Stimulated activated CD4-positive, alpha-beta T cell treated with anti-CD3 and anti-CD28 coated beads, Interleukin-4, amount 100 ng/mL, for 4 hours (primary cell): ENCODE data around the gene SULT1E1.
A peak's percentile ranks its signal among the peaks of the same experiment; 100 is the strongest.

Experiments used
- DNase-seq, 2 experiments: peaks; one replicate each; pipeline ENCODE4 v3.0.0-alpha.2; 2020

The SULT1E1 gene, protein sequence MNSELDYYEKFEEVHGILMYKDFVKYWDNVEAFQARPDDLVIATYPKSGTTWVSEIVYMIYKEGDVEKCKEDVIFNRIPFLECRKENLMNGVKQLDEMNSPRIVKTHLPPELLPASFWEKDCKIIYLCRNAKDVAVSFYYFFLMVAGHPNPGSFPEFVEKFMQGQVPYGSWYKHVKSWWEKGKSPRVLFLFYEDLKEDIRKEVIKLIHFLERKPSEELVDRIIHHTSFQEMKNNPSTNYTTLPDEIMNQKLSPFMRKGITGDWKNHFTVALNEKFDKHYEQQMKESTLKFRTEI

DNA sequence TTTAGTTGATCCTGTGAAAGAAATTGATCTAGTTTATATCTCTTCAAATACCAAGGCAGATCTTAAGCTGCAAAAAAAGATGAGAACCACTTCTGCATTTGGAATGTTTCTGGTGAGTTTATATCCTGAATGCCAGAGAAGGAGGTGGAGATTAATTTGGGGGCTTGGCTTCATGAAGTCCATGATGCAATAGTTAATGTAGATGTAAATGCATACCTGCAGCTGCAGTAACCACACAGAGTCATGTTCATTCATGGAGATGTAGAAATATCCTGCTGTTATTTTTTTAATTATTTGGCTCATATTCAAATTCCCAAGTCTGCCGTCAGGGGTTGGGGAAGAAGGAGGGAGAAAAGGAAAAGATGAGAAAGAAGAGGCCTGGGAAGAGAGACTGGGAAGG, at the start of gene SULT1E1:
SULT1E1 (minus strand) TSS at position 94 of the 400 bp plus-strand sequence. CDS start 2,501 bp downstream, outside the sequence.
- DNase-seq = no peak

DNA sequence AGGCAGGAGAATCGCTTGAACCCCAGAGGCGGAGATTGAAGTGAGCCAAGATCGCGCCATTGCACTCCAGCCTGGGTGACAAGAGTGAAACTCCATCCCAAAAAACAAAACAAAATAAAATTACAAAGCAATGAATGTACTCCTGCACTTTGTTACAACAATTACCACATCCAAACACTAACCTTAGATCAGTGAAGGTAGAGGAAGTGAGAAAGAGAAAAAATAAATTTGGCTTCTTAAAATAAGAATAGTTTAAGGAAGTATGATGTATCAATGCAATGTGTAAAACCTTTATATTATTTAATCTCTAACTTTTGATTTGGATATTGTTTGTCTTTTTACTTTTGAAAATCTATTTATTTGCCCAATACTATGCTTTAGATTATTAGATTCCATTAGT, 49.2 kb upstream of the SULT1E1 start:
- no peak for DNase-seq

DNA sequence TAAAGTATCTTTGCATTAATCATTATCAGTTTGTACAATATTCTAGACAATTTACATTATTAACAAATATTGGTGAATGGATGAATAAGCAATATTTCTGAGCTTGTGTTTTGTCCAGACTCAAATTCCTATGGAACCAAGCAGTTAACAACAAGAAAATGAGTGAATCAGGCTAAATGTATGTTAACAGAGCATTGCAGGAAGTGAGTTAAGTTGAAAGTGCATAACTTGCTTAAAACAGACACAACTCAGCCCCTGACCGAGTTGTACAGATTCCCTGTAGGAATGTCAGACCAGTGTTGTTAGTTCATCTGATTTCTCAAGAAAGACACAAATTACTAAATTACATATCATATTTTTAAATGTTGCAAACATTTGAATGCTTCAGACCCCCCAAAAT, 47.2 kb upstream of the SULT1E1 start:
- DNase-seq = no peak

DNA sequence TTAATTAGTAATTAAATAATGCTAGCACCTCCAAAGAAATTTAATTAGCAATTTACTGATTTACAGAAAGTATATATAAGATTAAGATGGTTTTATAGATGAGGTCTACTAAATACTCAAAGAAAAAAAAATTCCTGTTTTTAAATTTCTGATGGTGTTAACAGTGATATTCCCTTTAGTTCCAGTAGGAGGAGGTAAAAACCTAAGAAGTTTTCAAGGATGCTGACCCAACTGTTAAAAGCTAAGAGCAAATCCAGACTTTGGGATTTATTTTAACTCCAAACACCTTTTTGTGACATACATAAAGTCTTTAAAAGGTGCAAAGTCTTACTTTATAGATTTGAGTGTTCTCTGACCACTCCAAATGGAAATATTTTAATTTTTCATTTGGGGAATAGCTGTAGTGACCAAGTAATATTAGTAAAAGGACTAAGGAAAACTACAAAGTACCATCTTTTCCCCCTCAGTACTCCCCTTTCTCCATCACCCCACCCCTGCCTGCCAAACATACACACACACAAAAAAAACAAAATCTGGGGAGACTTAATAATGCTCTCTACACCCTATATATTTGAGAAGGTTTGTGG, 36.7 kb upstream of the SULT1E1 start:
- no peak for DNase-seq

DNA sequence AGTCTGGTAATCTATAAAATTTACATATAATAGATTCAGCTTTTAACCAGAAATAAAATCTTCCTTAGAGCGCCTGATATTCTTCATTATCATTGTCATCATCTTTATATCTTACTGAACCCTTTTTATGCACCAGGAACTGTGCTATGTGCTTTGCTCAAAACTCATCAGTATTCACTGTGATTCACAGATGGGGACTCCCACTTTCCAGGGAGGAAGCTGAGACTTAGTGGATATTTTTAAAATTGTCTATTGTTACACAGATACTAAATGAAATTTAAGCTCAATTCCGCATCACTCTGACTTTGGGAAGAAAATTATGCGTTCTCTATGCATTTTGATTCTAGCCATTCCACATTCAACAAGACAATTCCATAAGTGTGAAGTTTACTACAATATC, 34.8 kb upstream of the SULT1E1 start:
- no peak for DNase-seq

DNA sequence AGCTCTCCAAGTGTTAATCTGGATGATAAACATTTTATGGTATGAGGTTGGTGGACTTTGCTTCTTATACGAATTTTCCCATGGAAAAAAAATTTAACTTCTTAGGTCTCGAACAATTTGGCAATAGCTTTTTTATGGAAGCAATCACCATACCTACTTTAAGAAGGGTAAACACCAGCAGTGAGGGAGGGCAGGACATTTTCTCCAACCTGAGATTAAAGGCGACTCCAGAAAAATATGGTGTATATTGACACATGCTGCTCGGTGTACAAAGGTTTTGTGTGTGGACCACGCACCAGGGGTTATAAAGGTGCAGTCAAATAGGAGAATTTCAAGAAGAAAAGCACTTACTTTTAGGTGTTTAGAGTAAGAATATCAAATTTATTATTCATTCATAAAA, 34.2 kb upstream of the SULT1E1 start:
- no peak for DNase-seq

DNA sequence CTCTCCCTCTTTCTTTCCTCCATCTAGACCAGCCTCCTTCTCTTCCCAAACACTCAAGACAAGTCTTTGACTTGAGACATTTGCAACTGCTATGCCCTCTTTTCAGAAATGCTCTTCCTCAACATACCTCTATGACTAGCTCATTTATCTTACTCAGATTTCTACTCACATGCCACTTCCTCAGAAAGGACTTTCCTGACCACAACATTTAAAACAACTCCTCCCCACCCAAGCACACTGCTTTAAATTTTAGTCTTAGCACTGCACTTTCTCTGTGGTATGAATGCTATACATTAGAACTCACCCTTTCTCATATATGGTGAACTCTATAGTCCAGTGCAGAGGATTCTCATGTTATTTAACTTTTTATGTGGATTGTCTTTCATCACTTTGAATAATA, 28.4 kb upstream of the SULT1E1 start:
- DNase-seq = no peak

DNA sequence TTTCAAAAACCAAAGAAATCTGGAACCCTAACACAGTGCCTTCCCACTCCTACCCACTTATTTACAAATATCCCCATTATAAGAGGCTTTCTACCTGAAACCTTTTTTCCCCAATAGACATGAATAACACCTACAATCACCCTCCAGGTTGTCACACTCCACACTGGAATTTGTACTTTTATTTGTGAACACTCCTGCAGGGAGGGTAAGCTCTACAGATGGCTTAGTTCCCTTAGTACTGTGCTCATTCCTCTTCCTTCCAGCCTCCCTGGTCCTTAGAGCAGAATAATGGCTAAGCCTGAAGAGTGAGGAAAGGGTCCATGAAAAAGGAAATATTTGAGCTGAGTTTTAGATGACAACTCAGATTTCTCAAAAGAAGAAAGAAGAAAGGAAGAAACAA, 22.2 kb upstream of the SULT1E1 start:
- no peak for DNase-seq

DNA sequence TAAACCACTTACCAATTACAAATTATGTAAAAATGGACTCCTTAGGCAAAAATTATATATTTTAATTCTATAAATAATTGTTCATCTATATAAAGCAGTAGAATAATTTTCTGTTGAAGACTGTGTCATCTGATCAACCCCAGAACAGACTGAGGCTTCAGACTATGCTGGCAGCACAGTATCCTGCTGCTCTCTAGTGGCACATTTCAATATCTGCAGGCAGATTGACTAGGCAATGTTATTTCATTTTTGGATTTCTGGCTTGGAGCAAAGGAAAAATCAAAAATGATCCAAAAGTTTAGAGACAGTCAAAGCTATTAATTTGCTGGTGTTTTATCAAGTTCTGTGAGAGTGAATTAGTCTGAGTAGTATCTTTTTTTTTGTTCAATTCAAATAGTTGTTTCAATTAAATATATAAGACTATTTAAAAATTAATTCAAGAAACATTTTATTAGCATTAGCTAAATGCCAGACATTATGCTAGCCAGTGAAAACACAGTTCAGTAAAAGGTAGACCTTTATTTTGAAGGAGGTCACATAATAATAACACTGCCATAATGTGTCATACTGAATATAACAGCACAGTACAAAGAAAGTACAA, 21.3 kb upstream of the SULT1E1 start:
- peak; percentile 1 to 15 for DNase-seq

DNA sequence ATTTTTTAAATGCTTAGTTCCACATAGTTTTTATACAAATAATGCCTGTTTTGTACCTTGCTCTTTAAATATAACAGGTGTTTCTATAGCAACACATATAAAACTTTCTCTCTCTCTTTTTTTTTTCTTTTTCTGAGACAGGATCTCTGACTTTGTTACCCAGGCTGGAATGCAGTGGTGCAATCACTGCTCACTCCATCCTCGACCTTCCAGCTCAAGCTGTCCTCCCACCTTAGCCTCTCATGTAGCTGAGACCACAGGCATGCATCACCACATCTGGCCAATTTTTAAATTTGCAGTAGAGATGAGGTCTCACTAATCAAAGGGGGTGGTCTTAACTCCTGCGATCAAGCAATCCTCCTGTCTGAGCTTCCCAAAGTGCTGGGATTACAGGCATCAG, 18.3 kb upstream of the SULT1E1 start:
- DNase-seq = no peak

DNA sequence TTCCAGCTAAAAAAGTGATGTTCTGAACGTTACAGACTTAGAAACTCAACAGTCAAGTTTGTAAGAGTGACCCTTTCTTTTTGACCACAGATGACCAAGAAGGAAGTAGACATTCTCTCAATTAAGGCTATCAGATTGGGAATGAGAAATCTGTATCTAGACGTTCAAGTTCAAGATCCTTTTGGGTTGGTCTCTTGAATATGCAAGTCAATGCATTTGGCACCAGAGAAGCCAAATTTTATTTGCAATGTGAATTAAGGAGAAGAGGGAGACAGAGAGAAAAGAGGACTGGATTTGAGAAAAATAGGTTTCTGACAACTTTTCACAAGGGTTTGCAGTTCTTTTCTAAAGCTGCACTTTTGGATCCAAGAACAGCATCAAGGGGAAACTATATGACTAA, 17.5 kb upstream of the SULT1E1 start:
- DNase-seq = no peak

DNA sequence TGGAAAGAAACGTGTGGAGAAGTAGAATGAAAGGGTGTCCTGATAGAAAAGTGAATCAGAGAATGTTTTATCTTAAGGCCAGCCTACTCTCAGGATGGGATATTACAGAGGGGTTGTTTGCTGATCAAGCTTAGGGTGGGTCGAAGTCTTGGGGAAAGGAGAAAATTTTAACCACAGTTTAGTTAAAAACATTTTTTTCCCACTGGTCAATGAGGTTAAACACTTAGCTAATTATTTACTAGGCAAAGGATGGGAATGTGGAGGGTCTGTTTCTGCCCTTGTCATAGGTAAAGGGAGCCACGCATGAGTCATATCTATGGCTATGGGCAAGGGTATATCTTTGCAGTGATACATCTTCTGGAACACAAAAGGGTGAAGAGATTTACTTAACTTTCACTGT, 16.1 kb upstream of the SULT1E1 start:
- DNase-seq = no peak

DNA sequence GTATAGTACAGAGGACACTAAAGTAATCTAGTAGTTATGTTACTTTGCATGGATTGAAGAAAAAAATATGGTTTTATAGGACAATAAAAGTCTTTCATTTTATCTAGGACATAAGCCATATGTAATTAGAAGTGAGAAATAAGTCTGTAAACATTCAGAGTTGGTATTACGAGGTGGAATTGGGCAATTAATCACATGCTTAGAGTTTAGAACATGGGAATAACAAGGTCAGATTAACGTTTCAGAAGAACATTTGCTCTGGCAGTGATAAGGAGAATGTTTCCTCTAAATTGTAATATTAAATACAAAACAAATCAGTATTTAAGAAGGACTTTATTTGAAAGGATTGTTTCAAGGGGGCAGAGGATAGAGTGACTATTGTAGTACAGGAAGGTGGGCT, 15.6 kb upstream of the SULT1E1 start:
- DNase-seq = no peak

DNA sequence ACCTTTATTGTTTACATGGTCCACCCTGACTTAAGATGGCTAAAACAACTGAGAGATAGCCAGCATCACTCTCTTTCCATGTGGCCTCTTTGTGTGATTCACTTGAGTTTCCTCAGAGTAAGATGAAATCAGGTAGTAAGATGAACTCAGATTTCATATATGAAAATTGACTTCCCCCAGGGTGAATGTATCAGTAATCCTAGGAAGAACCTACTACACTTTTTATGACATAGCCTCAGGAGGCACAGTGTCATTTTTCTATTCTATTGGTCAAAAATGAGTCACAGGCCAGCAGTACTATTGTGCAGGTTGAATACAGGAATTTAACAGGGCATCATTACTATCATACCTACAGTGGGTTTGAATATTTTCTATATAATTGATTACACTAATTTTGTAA, 14.6 kb upstream of the SULT1E1 start:
- DNase-seq = no peak

DNA sequence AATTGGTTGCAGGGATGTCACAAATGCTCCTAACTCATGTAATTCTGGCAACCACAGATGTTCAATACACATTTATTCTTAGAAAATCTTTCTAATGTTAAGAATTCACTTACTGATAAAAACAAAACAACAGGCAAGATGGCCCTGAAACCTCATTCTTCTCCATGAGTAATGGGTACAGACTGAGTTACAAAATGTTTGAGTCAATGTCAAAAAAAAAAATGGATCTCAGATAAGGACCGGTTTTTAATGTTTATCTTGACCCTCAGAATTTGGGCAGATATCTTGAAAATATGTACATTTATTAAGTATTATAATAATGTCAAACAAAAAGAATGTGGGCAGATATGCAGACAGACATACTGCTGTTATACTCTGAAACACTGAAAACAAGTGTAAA, 1.8 kb upstream of the SULT1E1 start:
- no peak for DNase-seq

DNA sequence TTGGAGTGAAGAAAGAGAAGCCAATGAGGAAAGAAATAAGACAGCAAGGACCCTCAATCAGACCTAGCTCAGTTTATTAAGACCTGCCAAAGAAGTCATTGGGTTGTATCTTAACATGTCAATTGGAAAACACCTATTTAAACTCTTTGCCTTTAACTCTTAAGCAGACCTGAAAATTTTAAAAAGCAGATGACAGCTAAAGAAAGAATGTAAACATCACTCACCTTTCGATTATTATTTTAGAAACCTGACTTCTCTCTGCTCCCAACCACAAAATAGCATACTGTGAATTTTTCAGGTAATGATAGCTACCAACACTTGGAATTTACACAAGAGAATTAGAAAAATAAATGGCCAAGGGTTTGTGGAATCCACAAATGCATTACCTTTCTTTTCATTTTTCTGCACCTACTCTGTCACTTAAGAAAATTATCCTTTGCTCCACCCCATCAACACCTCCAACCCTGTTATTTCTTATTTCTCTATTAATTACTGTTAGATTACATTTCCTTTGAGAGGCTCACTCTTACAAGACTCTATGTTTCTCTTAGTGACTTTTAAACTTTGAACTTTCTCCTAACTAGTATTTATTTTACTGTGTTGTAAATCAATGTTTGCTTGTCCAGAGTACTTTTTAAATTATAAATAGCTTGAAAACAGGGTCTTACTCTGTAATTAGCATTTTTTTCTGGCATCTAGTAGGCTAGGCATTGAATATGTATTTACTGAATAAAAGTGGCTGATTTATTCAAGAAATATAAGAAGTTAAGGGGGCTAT, 765 bp upstream of the SULT1E1 start:
- DNase-seq = no peak

DNA sequence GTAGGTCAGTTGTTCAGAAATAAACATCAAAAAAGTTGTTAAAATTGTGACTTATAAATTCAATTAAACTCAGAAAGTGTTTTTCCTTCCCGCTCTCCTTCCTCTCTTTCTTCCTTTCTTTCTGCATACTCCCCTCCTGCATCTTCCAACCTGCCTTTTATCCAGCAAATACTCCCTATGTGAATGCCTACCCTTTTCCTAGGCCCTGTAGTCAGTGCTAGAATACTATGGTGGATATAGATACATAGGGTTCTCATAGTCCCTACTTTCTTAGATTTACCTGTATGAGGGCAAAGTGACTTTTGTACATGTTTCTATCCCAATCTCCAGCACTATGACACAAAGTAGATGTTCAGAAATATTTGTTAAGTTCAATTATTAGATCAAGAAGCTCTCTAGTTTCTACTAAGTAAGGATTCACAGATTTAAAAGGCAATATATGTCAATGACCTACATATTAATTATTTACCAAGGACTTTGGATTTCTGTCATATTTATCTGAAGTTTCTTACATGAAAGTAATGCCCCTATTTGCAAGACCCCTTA, 732 bp downstream of the SULT1E1 start:
- DNase-seq = no peak

DNA sequence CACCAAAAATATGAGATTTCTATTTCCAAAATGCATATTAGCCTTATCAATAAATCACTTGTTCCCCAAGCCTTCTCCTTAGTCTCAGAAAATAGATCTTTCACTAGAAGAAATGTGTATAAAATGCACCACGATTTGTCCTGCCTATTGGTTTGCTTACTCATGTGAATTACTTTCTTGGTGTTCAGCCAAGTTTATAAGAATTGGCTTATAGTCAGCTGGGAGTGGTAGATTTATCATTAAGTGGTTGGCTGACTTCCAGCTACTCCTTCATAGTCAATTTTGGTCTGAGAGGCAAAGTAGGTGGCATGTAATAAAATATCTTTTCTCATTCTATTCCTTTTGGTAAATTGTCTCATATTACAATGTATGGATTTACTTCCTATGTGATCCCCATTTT, 1.3 kb downstream of the SULT1E1 start:
- DNase-seq = no peak

DNA sequence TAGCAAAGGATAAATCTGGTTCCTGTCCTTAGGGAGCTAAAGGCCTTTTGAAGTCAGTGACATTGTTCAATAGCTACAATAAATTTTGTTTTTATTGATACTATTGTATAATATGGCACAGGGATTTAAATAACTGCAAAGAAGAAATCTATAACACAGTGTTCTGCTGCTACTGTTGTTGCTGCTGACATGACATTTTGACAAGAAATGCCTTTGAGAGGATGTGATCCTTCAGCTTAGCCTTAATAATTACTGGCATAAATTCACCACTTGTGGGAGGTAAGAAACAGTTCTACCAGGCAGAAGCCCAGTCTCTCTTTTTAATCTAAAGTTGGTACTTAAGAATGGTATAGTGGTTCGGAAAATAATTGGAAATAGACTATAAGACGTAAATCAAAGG, 4.1 kb downstream of the SULT1E1 start:
- DNase-seq = no peak

DNA sequence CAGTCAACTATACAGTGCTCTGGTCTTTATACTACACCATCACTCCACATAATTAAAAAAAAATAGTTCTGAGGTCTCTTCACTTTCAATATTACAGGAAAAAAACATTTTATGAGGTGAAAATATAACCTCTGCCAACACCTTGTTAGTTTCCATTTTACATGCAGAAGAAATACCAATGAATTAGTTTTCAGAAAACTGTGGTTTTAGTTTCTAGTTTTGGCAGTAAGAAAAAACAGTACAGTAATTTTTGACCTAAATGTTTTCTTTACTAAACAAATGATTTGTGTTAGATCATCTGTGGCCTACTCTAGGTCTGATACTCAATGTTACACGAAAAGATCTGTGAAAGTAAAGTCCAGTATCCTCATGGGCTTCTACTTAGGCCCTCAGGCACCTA, 10.0 kb downstream of the SULT1E1 start:
- no peak for DNase-seq

DNA sequence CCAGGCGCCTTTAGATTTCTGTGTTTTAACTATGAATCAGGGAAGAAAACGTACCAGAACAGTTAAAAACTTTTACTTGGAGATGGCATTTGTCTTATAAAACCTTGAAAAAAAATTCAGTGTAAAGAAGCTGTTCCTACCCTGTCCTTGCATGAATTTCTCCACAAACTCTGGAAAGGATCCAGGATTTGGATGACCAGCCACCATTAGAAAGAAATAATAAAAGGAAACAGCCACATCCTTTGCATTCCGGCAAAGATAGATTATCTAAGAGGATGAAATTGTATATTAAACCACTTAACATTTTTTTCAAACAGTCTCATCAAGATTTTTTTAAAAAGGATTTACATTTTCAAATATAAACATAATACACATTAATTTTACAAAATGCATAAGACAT, 10.6 kb downstream of the SULT1E1 start:
- no peak for DNase-seq

DNA sequence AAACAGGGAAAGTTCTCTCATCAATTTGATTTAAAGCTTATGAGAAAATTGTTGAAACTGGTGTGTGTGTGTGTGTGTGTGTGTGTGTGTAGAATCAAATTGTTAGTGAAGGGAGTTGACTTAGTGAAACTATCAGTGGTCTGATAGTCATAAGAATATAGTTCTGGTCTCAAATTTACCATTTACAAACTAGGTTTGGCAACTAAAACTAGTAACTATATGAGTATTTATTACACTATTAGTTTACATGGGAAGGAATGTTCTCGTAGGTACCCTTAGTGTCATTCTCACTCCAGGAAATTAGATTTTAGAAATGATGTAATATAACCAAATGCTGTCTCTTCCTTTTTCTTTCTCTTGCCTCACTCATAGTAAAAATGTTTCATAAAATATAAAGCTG, 11.9 kb downstream of the SULT1E1 start:
- DNase-seq = no peak

DNA sequence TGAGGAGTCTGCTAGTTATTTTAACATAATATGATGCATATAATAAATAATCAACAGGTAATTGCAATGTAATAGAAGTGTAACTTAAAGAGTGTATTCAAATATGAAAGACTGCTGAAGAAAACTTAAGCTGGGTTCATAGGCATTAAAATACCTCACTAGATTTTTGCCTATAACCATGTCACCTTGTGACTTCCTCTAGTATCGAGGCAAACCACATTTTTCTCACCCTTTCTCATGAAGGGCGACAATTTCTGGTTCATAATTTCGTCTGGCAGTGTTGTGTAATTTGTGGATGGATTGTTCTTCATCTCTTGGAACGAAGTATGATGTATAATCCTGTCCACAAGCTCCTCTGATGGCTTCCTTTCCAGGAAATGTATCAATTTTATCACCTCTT, 16.0 kb downstream of the SULT1E1 start:
- no peak for DNase-seq

DNA sequence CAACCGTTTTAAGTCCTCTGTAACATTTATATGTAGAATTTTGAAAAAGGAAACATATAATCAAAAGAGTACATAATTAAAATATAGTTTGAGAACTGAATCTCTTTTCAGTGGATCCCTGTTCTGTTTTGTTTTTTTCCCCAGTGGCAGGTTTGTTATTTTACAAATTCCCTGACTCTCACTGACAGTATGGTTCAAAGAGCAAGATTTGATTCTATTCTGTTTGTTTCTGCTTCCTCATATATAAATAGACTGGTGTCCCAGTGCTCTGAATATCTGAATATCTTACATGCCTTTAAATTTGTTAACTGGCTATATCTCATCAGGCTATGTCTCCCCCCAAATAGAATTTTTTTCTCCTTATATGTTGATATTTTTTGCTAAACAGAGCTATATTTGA, 16.6 kb downstream of the SULT1E1 start:
- DNase-seq = no peak
